OCI-LY3 (cell line): ENCODE measurements around the gene SLC6A9.

Experiments
- H2AFZ ChIP-seq: fragments of 200-600, 300-600 bp; shearing (Covaris generic); 2 replicates; pipeline ENCODE4 v1.6.0; 2014; ENCODE audit warnings: antibody characterized with exemption, low read depth, low read length
- H3K27ac ChIP-seq: fragments of 200-600, 300-600 bp; sonication (generic); 2 replicates; pipeline ENCODE4 v1.5.1; 2014; ENCODE audit warnings: mild to moderate bottlenecking, low read length, moderate library complexity, mixed read lengths
- H3K27me3 ChIP-seq: fragments of 200-600, 300-600 bp; sonication (generic); 2 replicates; pipeline ENCODE4 v1.6.1; 2014; ENCODE audit warnings: low read depth, low read length, mixed read lengths
- H3K36me3 ChIP-seq: fragments of 200-600, 300-600 bp; sonication (generic); replicated peaks from 2 replicates; pipeline ENCODE3; 2014; ENCODE audit warnings: low read depth, low read length, mixed read lengths
- H3K4me1 ChIP-seq: fragments of 300-600, 200-600 bp; sonication (generic); 2 replicates; pipeline ENCODE4 v1.6.1; 2014; ENCODE audit warnings: low read length, mixed read lengths
- H3K4me2 ChIP-seq: fragments of 200-600, 300-600 bp; sonication (generic); 2 replicates; pipeline ENCODE4 v1.6.1; 2014; ENCODE audit warnings: low read length, mixed read lengths
- H3K4me3 ChIP-seq: fragments of 300-600, 200-600 bp; sonication (generic); 2 replicates; pipeline ENCODE4 v1.5.1; 2014; ENCODE audit warnings: antibody characterized with exemption, mild to moderate bottlenecking, low read length, moderate library complexity
- H3K79me2 ChIP-seq: fragments of 300-600, 200-600 bp; shearing (Covaris generic); 2 replicates; pipeline ENCODE4 v1.6.1; 2014; ENCODE audit warnings: mild to moderate bottlenecking, low read length, mixed read lengths
- H3K9ac ChIP-seq: fragments of 300-600, 200-600 bp; shearing (Covaris generic); 2 replicates; pipeline ENCODE4 v1.6.0; 2014; ENCODE audit warnings: mild to moderate bottlenecking, low read length, moderate library complexity
- H3K9me3 ChIP-seq: fragments of 200-600, 300-600 bp; shearing (Covaris generic); 2 replicates; pipeline ENCODE4 v1.6.1; 2014; ENCODE audit warnings: low read length, mixed read lengths; ENCODE audit not compliant: insufficient read depth
- H4K20me1 ChIP-seq: fragments of 200-600, 300-600 bp; sonication (generic); 2 replicates; pipeline ENCODE4 v1.6.1; 2016; ENCODE audit warnings: low read length, mixed read lengths; ENCODE audit not compliant: insufficient read depth
- CTCF ChIP-seq: fragments of 200-600, 300-600 bp; sonication (generic); IDR thresholded peaks from 2 replicates; pipeline ENCODE4 v1.5.1; 2014; ENCODE audit warnings: antibody characterized with exemption, low read length, low read depth
- EZH2phosphoT487 ChIP-seq: fragments of 200-600 bp; shearing (Covaris generic); IDR thresholded peaks from 2 replicates; pipeline ENCODE4 v1.6.1; 2018; ENCODE audit warnings: antibody characterized with exemption, mixed run types, low read depth

Gene SLC6A9

GRCh38 chr1:43982241-43982640 lies 49.0 kb downstream of the SLC6A9 start:
- Histone ChIP-seq H4K20me1 (no peaks in the 10 kb centered on the region), H3K79me2 (peaks cover 54% of the 10 kb centered on the region), H3K27me3 (no peaks in the 10 kb centered on the region), H3K36me3 (peaks cover 6% of the 10 kb centered on the region), H3K4me3 (no peak overlapping the region), H3K9me3 (no peaks in the 10 kb centered on the region), H3K27ac (no peak overlapping the region), H3K4me1 (peaks cover 15% of the 10 kb centered on the region), H3K4me2 (no peak overlapping the region), H2AFZ (no peak overlapping the region), H3K9ac (no peak overlapping the region)
- no peak for TF ChIP-seq CTCF
- no peak for TF ChIP-seq EZH2phosphoT487

GRCh38 chr1:43981636-43982035 lies 49.6 kb downstream of the SLC6A9 start:
- H3K9me3 ChIP-seq = no peaks in the 10 kb centered on the region
- no peak overlapping the region for H2AFZ ChIP-seq
- TF ChIP-seq EZH2phosphoT487 = no peak
- no peak for TF ChIP-seq CTCF
- no peaks in the 10 kb centered on the region for H4K20me1 ChIP-seq
- no peak overlapping the region for H3K27ac ChIP-seq
- no peak overlapping the region for H3K9ac ChIP-seq
- H3K27me3 ChIP-seq = no peaks in the 10 kb centered on the region
- peaks cover 11% of the 10 kb centered on the region for H3K36me3 ChIP-seq
- no peak overlapping the region for H3K4me2 ChIP-seq
- no peak overlapping the region for H3K4me3 ChIP-seq
- H3K4me1 ChIP-seq = peaks cover 15% of the 10 kb centered on the region
- peaks cover 60% of the 10 kb centered on the region for H3K79me2 ChIP-seq

GRCh38 chr1:43981135-43981491 lies 50.1 kb downstream of the SLC6A9 start:
- H3K27ac ChIP-seq = no peak overlapping the region
- H3K36me3 ChIP-seq = peaks cover 16% of the 10 kb centered on the region
- no peaks in the 10 kb centered on the region for H3K9me3 ChIP-seq
- no peaks in the 10 kb centered on the region for H3K27me3 ChIP-seq
- peaks cover 1% of the 10 kb centered on the region; the same call in 1 of the 2 replicates for H4K20me1 ChIP-seq
- H3K4me2 ChIP-seq = no peak overlapping the region
- no peak overlapping the region for H3K4me3 ChIP-seq
- no peak for TF ChIP-seq EZH2phosphoT487
- TF ChIP-seq CTCF = no peak
- H3K4me1 ChIP-seq = peaks cover 20% of the 10 kb centered on the region
- H3K9ac ChIP-seq = no peak overlapping the region
- peaks cover 65% of the 10 kb centered on the region for H3K79me2 ChIP-seq
- H2AFZ ChIP-seq = no peak overlapping the region

GRCh38 chr1:43980255-43981134 lies 50.8 kb downstream of the SLC6A9 start:
- peak overlapping the region; percentile 80 for H3K4me2 ChIP-seq
- H4K20me1 ChIP-seq = peaks cover 4% of the 10 kb centered on the region; the same call in 1 of the 2 replicates
- no peaks in the 10 kb centered on the region for H3K27me3 ChIP-seq
- no peaks in the 10 kb centered on the region for H3K9me3 ChIP-seq
- no peak overlapping the region for H2AFZ ChIP-seq
- peaks cover 71% of the 10 kb centered on the region for H3K79me2 ChIP-seq
- H3K9ac ChIP-seq = peak overlapping the region; percentile 84
- H3K27ac ChIP-seq = peak overlapping the region; percentile 30; the same call in 1 of the 2 replicates
- peaks cover 25% of the 10 kb centered on the region for H3K4me1 ChIP-seq
- TF ChIP-seq EZH2phosphoT487 (no peak), CTCF (no peak)
- peaks cover 20% of the 10 kb centered on the region for H3K36me3 ChIP-seq
- H3K4me3 ChIP-seq = peak overlapping the region; percentile 96
